Measurements from ENCODE around the gene NAALADL2.

DNA sequence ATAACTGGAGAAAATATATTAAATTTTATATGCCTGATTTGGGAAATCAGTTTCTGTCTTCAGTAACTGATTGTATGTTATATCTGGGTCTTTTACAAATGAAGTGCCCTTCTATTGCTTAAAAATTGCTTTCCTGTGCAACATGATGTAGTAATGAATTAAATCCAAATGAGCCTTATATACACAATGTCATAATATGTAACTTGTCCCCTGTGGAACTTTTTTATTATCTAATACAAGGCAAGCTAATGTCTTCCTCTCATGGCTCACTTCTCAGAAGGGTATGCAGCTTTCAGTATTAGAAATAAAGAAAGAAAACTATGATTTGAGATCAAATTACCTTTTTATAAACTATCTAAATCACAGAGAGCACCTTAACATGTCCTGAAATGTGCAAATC lies 248.9 kb downstream of the NAALADL2 start:
- TF ChIP-seq ZFP36 (IDR thresholded peaks at IDR 0.05; ENCODE audit: low read depth, low read length, partially characterized antibody): no peak
- no peak for TF ChIP-seq CTCF (IDR thresholded peaks at IDR 0.05 in 2 of 3, conservative IDR thresholded peaks at IDR 0.05 in 1 of 3; ENCODE audit: insufficient read depth in 2 of 3, low read depth in 1 of 3, low read length in 3 of 3)
- TF ChIP-seq, protein P1, sequence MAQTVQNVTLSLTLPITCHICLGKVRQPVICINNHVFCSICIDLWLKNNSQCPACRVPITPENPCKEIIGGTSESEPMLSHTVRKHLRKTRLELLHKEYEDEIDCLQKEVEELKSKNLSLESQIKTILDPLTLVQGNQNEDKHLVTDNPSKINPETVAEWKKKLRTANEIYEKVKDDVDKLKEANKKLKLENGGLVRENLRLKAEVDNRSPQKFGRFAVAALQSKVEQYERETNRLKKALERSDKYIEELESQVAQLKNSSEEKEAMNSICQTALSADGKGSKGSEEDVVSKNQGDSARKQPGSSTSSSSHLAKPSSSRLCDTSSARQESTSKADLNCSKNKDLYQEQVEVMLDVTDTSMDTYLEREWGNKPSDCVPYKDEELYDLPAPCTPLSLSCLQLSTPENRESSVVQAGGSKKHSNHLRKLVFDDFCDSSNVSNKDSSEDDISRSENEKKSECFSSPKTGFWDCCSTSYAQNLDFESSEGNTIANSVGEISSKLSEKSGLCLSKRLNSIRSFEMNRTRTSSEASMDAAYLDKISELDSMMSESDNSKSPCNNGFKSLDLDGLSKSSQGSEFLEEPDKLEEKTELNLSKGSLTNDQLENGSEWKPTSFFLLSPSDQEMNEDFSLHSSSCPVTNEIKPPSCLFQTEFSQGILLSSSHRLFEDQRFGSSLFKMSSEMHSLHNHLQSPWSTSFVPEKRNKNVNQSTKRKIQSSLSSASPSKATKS (CRISPR knock-in tag; IDR thresholded peaks at IDR 0.05): no peak
- TF ChIP-seq SIN3B (IDR thresholded peaks at IDR 0.05; ENCODE audit: low read depth): no peak
- TF ChIP-seq KLF10 (CRISPR knock-in tag; IDR thresholded peaks at IDR 0.05): no peak
